Measurements from ENCODE around the gene OR7G3.
A peak's percentile ranks its signal among the peaks of the same experiment; 100 is the strongest.

OR7G3 gene

GRCh38 chr19:9126900-9127405, at the start of gene OR7G3:
OR7G3 (minus strand) TSS chr19:9126950; CDS start chr19:9126950, 0 bp downstream.
- no peak for DNase-seq (ENCODE audit: low read depth)

- no peak for DNase-seq (ENCODE audit: low read depth)
These were observed 48.6 kb upstream of the OR7G3 start for GRCh38 chr19:9175326-9175725.

- peak; percentile 3 for DNase-seq (ENCODE audit: low read depth)
These were observed 44.7 kb upstream of the OR7G3 start for GRCh38 chr19:9171393-9171991.

GRCh38 chr19:9166846-9167245, 40.1 kb upstream of the OR7G3 start:
- DNase-seq (ENCODE audit: low read depth), result no peak

- DNase-seq (ENCODE audit: low read depth), result peak; percentile 3
These were observed 38.5 kb upstream of the OR7G3 start for GRCh38 chr19:9165261-9165660.

GRCh38 chr19:9161427-9161826, 34.7 kb upstream of the OR7G3 start:
- no peak for DNase-seq (ENCODE audit: low read depth)

GRCh38 chr19:9159891-9160290, 33.1 kb upstream of the OR7G3 start:
- no peak for DNase-seq (ENCODE audit: low read depth)

- no peak for DNase-seq (ENCODE audit: low read depth)
These were observed 29.6 kb upstream of the OR7G3 start for GRCh38 chr19:9156304-9156703.

- no peak for DNase-seq (ENCODE audit: low read depth)
These were observed 28.8 kb upstream of the OR7G3 start for GRCh38 chr19:9155591-9155990.

GRCh38 chr19:9151367-9151766, 24.6 kb upstream of the OR7G3 start:
- no peak for DNase-seq (ENCODE audit: low read depth)

- no peak for DNase-seq (ENCODE audit: low read depth)
These were observed 23.9 kb upstream of the OR7G3 start for GRCh38 chr19:9150650-9151049.

GRCh38 chr19:9149997-9150396, 23.2 kb upstream of the OR7G3 start:
- DNase-seq (ENCODE audit: low read depth), result no peak

GRCh38 chr19:9148697-9149096, 21.9 kb upstream of the OR7G3 start:
- DNase-seq (ENCODE audit: low read depth), result no peak

- no peak for DNase-seq (ENCODE audit: low read depth)
These were observed 20.1 kb upstream of the OR7G3 start for GRCh38 chr19:9146882-9147281.

GRCh38 chr19:9144920-9145319, 18.2 kb upstream of the OR7G3 start:
- DNase-seq (ENCODE audit: low read depth), result no peak

GRCh38 chr19:9140159-9140874, 13.6 kb upstream of the OR7G3 start, which contains the start of gene ZNF317:
ZNF317 (plus strand) TSS chr19:9140397; CDS start chr19:9156017, 15,620 bp downstream.
- peak; percentile 56 for DNase-seq (ENCODE audit: low read depth)

GRCh38 chr19:9139609-9140158, 12.9 kb upstream of the OR7G3 start:
- DNase-seq (ENCODE audit: low read depth), result no peak

GRCh38 chr19:9132422-9132821, 5.7 kb upstream of the OR7G3 start:
- no peak for DNase-seq (ENCODE audit: low read depth)

- DNase-seq (ENCODE audit: low read depth), result no peak
These were observed 4.2 kb upstream of the OR7G3 start for GRCh38 chr19:9130965-9131364.

GRCh38 chr19:9128171-9128570, 1.4 kb upstream of the OR7G3 start:
- DNase-seq (ENCODE audit: low read depth), result no peak

GRCh38 chr19:9116547-9116946, 10.2 kb downstream of the OR7G3 start:
- no peak for DNase-seq (ENCODE audit: low read depth)

- no peak for DNase-seq (ENCODE audit: low read depth)
These were observed 11.4 kb downstream of the OR7G3 start, which contains the start of gene OR7G1 for GRCh38 chr19:9115307-9115813. OR7G1 (minus strand) TSS chr19:9115763; CDS start chr19:9115763, 0 bp downstream.

GRCh38 chr19:9109959-9110358, 16.8 kb downstream of the OR7G3 start:
- DNase-seq (ENCODE audit: low read depth), result no peak
